SJCRH30 (cell line): ENCODE results near the gene CEBPE. TPM values are rescaled to one million over a fixed set of nuclear protein-coding genes. Genes with fewer than 3 reads are reported as not detected.
"Not testable (repeated sequence)": the region's sequence is repeated elsewhere in the genome, so short reads cannot be mapped to it uniquely, and the experiment has no call there.

Experiments
- DNase-seq, 2 experiments: peaks; one replicate each; pipeline ENCODE4 v3.0.0-alpha.2; 2015 to 2020
- H3K27ac ChIP-seq: fragments of 250-450 bp; sonication (Bioruptor Pico); 2 replicates; pipeline ENCODE4 v1.5.1; 2020; ENCODE audit warnings: mild to moderate bottlenecking, moderate library complexity
- H3K27me3 ChIP-seq: fragments of 250-450 bp; sonication (Bioruptor Pico); 2 replicates; pipeline ENCODE4 v1.5.1; 2020; ENCODE audit warnings: mild to moderate bottlenecking, moderate library complexity
- H3K36me3 ChIP-seq: fragments of 250-450 bp; sonication (Bioruptor Pico); 2 replicates; pipeline ENCODE4 v1.5.1; 2020; ENCODE audit warnings: mild to moderate bottlenecking, moderate library complexity
- H3K4me1 ChIP-seq: fragments of 250-450 bp; sonication (Bioruptor Pico); 2 replicates; pipeline ENCODE4 v1.5.1; 2020; ENCODE audit warnings: mild to moderate bottlenecking, moderate library complexity
- H3K4me3 ChIP-seq: fragments of 250-450 bp; sonication (Bioruptor Pico); 2 replicates; pipeline ENCODE4 v1.5.1; 2020; ENCODE audit warnings: mild to moderate bottlenecking, moderate library complexity
- H3K9me3 ChIP-seq: fragments of 250-450 bp; sonication (Bioruptor Pico); replicated peaks from 2 replicates; pipeline ENCODE4 v1.5.1; 2020; ENCODE audit warnings: mild to moderate bottlenecking, moderate library complexity
- total RNA-seq: library from RNA; depleted of rRNA; stranded (reverse); fragments of >200 nt; shearing (Covaris generic); gene quantifications from 2 replicates; pipeline ENCODE4 v1.2.3, GENCODE V29; 2014

The CEBPE gene
- total RNA-seq, 1 experiment from 2014 or later, result not detected

GRCh38 chr14:23120541-23121251 lies 1.6 kb upstream of the CEBPE start:
- Histone ChIP-seq H3K9me3 (no peaks in the 10 kb centered on the region), H3K27ac (no peak overlapping the region), H3K4me1 (peaks cover 6% of the 10 kb centered on the region; the same call in 1 of the 2 replicates), H3K36me3 (no peaks in the 10 kb centered on the region), H3K4me3 (no peak overlapping the region), H3K27me3 (peaks cover 3% of the 10 kb centered on the region; the same call in 1 of the 2 replicates)
- DNase-seq, result peak; percentile 85 to 94

- no peak overlapping the region for H3K27ac ChIP-seq
- no peak overlapping the region for H3K4me3 ChIP-seq
- H3K4me1 ChIP-seq, result peaks cover 13% of the 10 kb centered on the region
- H3K36me3 ChIP-seq, result no peaks in the 10 kb centered on the region
- DNase-seq, result no peak
- no peaks in the 10 kb centered on the region for H3K9me3 ChIP-seq
- peaks cover 3% of the 10 kb centered on the region; the same call in 1 of the 2 replicates for H3K27me3 ChIP-seq
These were observed 590 bp upstream of the CEBPE start for GRCh38 chr14:23119363-23120327.

GRCh38 chr14:23117371-23118020 lies 1.6 kb downstream of the CEBPE start:
- Histone ChIP-seq H3K4me3 (no peak overlapping the region), H3K27me3 (peaks cover 3% of the 10 kb centered on the region; the same call in 1 of the 2 replicates), H3K36me3 (no peaks in the 10 kb centered on the region), H3K9me3 (no peaks in the 10 kb centered on the region), H3K4me1 (peaks cover 22% of the 10 kb centered on the region), H3K27ac (no peak overlapping the region)
- no peak for DNase-seq

GRCh38 chr14:23115918-23116317 lies 3.1 kb downstream of the CEBPE start:
- Histone ChIP-seq H3K9me3 (no peaks in the 10 kb centered on the region), H3K4me1 (peaks cover 22% of the 10 kb centered on the region), H3K27ac (no peak overlapping the region), H3K27me3 (peaks cover 6% of the 10 kb centered on the region; the same call in 1 of the 2 replicates), H3K4me3 (no peak overlapping the region), H3K36me3 (no peaks in the 10 kb centered on the region)
- DNase-seq, result no peak

GRCh38 chr14:23115039-23115731 lies 3.9 kb downstream of the CEBPE start:
- Histone ChIP-seq H3K36me3 (no peaks in the 10 kb centered on the region), H3K4me3 (peak overlapping the region; percentile 5; the same call in 1 of the 2 replicates), H3K9me3 (no peaks in the 10 kb centered on the region), H3K4me1 (peaks cover 22% of the 10 kb centered on the region), H3K27ac (peak overlapping the region; percentile 35), H3K27me3 (peaks cover 7% of the 10 kb centered on the region; the same call in 1 of the 2 replicates)
- peak; percentile 70 to 73 for DNase-seq

- peak overlapping the region; percentile 35 for H3K27ac ChIP-seq
- no peak for DNase-seq
- H3K4me3 ChIP-seq, result no peak overlapping the region
- peaks cover 22% of the 10 kb centered on the region for H3K4me1 ChIP-seq
- no peaks in the 10 kb centered on the region for H3K9me3 ChIP-seq
- no peaks in the 10 kb centered on the region for H3K36me3 ChIP-seq
- peaks cover 7% of the 10 kb centered on the region; the same call in 1 of the 2 replicates for H3K27me3 ChIP-seq
These were observed 4.4 kb downstream of the CEBPE start for GRCh38 chr14:23114669-23115038.

- DNase-seq, result no peak
- H3K4me3 ChIP-seq, result no peak overlapping the region
- H3K4me1 ChIP-seq, result peaks cover 22% of the 10 kb centered on the region
- no peaks in the 10 kb centered on the region for H3K9me3 ChIP-seq
- H3K27ac ChIP-seq, result no peak overlapping the region
- H3K27me3 ChIP-seq, result peaks cover 4% of the 10 kb centered on the region; the same call in 1 of the 2 replicates
- no peaks in the 10 kb centered on the region for H3K36me3 ChIP-seq
These were observed 5.0 kb downstream of the CEBPE start for GRCh38 chr14:23114120-23114458.

- Histone ChIP-seq H3K4me3 (no peak overlapping the region), H3K27me3 (peaks cover 4% of the 10 kb centered on the region; the same call in 1 of the 2 replicates), H3K36me3 (no peaks in the 10 kb centered on the region), H3K4me1 (peaks cover 22% of the 10 kb centered on the region), H3K9me3 (no peaks in the 10 kb centered on the region), H3K27ac (no peak overlapping the region)
- DNase-seq, result no peak
These were observed 5.5 kb downstream of the CEBPE start for GRCh38 chr14:23113431-23114119.

- peaks cover 4% of the 10 kb centered on the region; the same call in 1 of the 2 replicates for H3K27me3 ChIP-seq
- H3K4me1 ChIP-seq, result peaks cover 22% of the 10 kb centered on the region
- H3K36me3 ChIP-seq, result no peaks in the 10 kb centered on the region
- H3K27ac ChIP-seq, result no peak overlapping the region
- DNase-seq, result no peak
- H3K9me3 ChIP-seq, result no peaks in the 10 kb centered on the region
- H3K4me3 ChIP-seq, result no peak overlapping the region
These were observed 6.5 kb downstream of the CEBPE start for GRCh38 chr14:23112359-23113178.

GRCh38 chr14:23110579-23111365 lies 8.3 kb downstream of the CEBPE start:
- Histone ChIP-seq H3K27ac (no peak overlapping the region), H3K4me1 (peaks cover 30% of the 10 kb centered on the region), H3K36me3 (no peaks in the 10 kb centered on the region), H3K4me3 (no peak overlapping the region), H3K27me3 (peaks cover 4% of the 10 kb centered on the region; the same call in 1 of the 2 replicates), H3K9me3 (no peaks in the 10 kb centered on the region)
- no peak for DNase-seq

GRCh38 chr14:23109769-23110168 lies 9.3 kb downstream of the CEBPE start:
- Histone ChIP-seq H3K36me3 (no peaks in the 10 kb centered on the region), H3K27ac (no peak overlapping the region), H3K4me1 (peaks cover 24% of the 10 kb centered on the region), H3K9me3 (no peaks in the 10 kb centered on the region), H3K27me3 (peaks cover 5% of the 10 kb centered on the region; the same call in 1 of the 2 replicates), H3K4me3 (no peak overlapping the region)
- DNase-seq, result no peak

GRCh38 chr14:23108169-23108568 lies 10.9 kb downstream of the CEBPE start:
- Histone ChIP-seq H3K4me1 (peaks cover 14% of the 10 kb centered on the region), H3K27me3 (peaks cover 13% of the 10 kb centered on the region; the same call in 1 of the 2 replicates)
- H3K27ac ChIP-seq, DNase-seq, H3K36me3 ChIP-seq, H3K4me3 ChIP-seq, H3K9me3 ChIP-seq: not testable (repeated sequence)
